ENCODE results near the gene TLE5.

The TLE5 gene

GRCh38 chr19:3027981-3028304, 34.4 kb downstream of the TLE5 start:
- TF ChIP-seq REST (IDR thresholded peaks at IDR 0.05; ENCODE audit: insufficient read depth in 1 of 2, low read depth in 2 of 2, low read length in 2 of 2) (no peak), TAF1 (IDR thresholded peaks at IDR 0.05; ENCODE audit: borderline replicate concordance, insufficient read depth, low read length) (no peak), FOXP2 (optimal IDR thresholded peaks at IDR 0.05; ENCODE audit: borderline replicate concordance, extremely low read depth, extremely low read length, insufficient read depth) (no peak), SIN3A (IDR thresholded peaks at IDR 0.05; ENCODE audit: borderline replicate concordance, insufficient read depth, low read length) (no peak), POLR2AphosphoS5 (IDR thresholded peaks at IDR 0.05; ENCODE audit: low read depth, low read length) (no peak)

GRCh38 chr19:3027292-3027691, 35.0 kb downstream of the TLE5 start:
- TF ChIP-seq TAF1 (IDR thresholded peaks at IDR 0.05; ENCODE audit: borderline replicate concordance, insufficient read depth, low read length) = no peak
- TF ChIP-seq SIN3A (IDR thresholded peaks at IDR 0.05; ENCODE audit: borderline replicate concordance, insufficient read depth, low read length) = no peak
- TF ChIP-seq POLR2AphosphoS5 (IDR thresholded peaks at IDR 0.05; ENCODE audit: low read depth, low read length) = no peak
- no peak for TF ChIP-seq FOXP2 (optimal IDR thresholded peaks at IDR 0.05; ENCODE audit: borderline replicate concordance, extremely low read depth, extremely low read length, insufficient read depth)
- no peak for TF ChIP-seq REST (IDR thresholded peaks at IDR 0.05; ENCODE audit: insufficient read depth in 1 of 2, low read depth in 2 of 2, low read length in 2 of 2)

GRCh38 chr19:3026768-3027167, 35.5 kb downstream of the TLE5 start:
- TF ChIP-seq FOXP2 (optimal IDR thresholded peaks at IDR 0.05; ENCODE audit: borderline replicate concordance, extremely low read depth, extremely low read length, insufficient read depth) = no peak
- TF ChIP-seq SIN3A (IDR thresholded peaks at IDR 0.05; ENCODE audit: borderline replicate concordance, insufficient read depth, low read length) = no peak
- TF ChIP-seq TAF1 (IDR thresholded peaks at IDR 0.05; ENCODE audit: borderline replicate concordance, insufficient read depth, low read length) = no peak
- no peak for TF ChIP-seq POLR2AphosphoS5 (IDR thresholded peaks at IDR 0.05; ENCODE audit: low read depth, low read length)
- TF ChIP-seq REST (IDR thresholded peaks at IDR 0.05; ENCODE audit: insufficient read depth in 1 of 2, low read depth in 2 of 2, low read length in 2 of 2) = no peak

- TF ChIP-seq FOXP2 (optimal IDR thresholded peaks at IDR 0.05; ENCODE audit: borderline replicate concordance, extremely low read depth, extremely low read length, insufficient read depth) (no peak), REST (IDR thresholded peaks at IDR 0.05; ENCODE audit: insufficient read depth in 1 of 2, low read depth in 2 of 2, low read length in 2 of 2) (no peak), SIN3A (IDR thresholded peaks at IDR 0.05; ENCODE audit: borderline replicate concordance, insufficient read depth, low read length) (no peak), POLR2AphosphoS5 (IDR thresholded peaks at IDR 0.05; ENCODE audit: low read depth, low read length) (no peak), TAF1 (IDR thresholded peaks at IDR 0.05; ENCODE audit: borderline replicate concordance, insufficient read depth, low read length) (no peak)
Measured at GRCh38 chr19:3025549-3025886, 36.8 kb downstream of the TLE5 start.

Measured in PFSK-1 (cell line).